Measurements from ENCODE around the gene BPIFB2. TPM values are rescaled to one million over a fixed set of nuclear protein-coding genes. Genes with fewer than 3 reads are reported as not detected.

Gene BPIFB2
- total RNA-seq, 3 donors from 2014 or later: 0.98 to 1.0 TPM; not detected in 1

GRCh38 chr20:33016581-33017109 lies 9.1 kb downstream of the BPIFB2 start:
- Histone ChIP-seq H3K9me3 (no peaks in the 10 kb centered on the region), H3K27ac (no peak overlapping the region), H3K27me3 (peaks cover 0 to 18% of the 10 kb centered on the region in 2 donors), H3K36me3 (no peaks in the 10 kb centered on the region), H3K4me3 (no peak overlapping the region), H3K4me1 (no peaks in the 10 kb centered on the region)
- intact Hi-C loops (cut with DNase I; ENCODE audit: low total_unique reads): no loop called here
- no peak for TF ChIP-seq POLR2AphosphoS5 (IDR thresholded peaks at IDR 0.05)
- TF ChIP-seq CTCF (IDR thresholded peaks at IDR 0.05): no peak
- no peak for TF ChIP-seq POLR2A (IDR thresholded peaks at IDR 0.05)
- no peak for DNase-seq (ENCODE audit: low spot score in 2 of 2)

- no peaks in the 10 kb centered on the region for H3K9me3 ChIP-seq
- no peak overlapping the region for H3K27ac ChIP-seq
- H3K4me1 ChIP-seq: no peaks in the 10 kb centered on the region
- intact Hi-C loops (cut with DNase I; ENCODE audit: low total_unique reads): no loop called here
- peaks cover 0 to 18% of the 10 kb centered on the region in 2 donors for H3K27me3 ChIP-seq
- no peaks in the 10 kb centered on the region for H3K36me3 ChIP-seq
- DNase-seq (ENCODE audit: low spot score in 2 of 2): no peak
- H3K4me3 ChIP-seq: no peak overlapping the region
- TF ChIP-seq POLR2A (IDR thresholded peaks at IDR 0.05): no peak
- no peak for TF ChIP-seq POLR2AphosphoS5 (IDR thresholded peaks at IDR 0.05)
- TF ChIP-seq CTCF (IDR thresholded peaks at IDR 0.05): no peak
Observed at GRCh38 chr20:33017542-33017941, 10.0 kb downstream of the BPIFB2 start.

GRCh38 chr20:33018169-33018931 lies 10.8 kb downstream of the BPIFB2 start:
- H3K4me3 ChIP-seq: no peak overlapping the region
- no peak overlapping the region for H3K27ac ChIP-seq
- no peaks in the 10 kb centered on the region for H3K4me1 ChIP-seq
- H3K36me3 ChIP-seq: no peaks in the 10 kb centered on the region
- no peak for DNase-seq (ENCODE audit: low spot score in 2 of 2)
- peaks cover 0 to 18% of the 10 kb centered on the region in 2 donors for H3K27me3 ChIP-seq
- no peak for TF ChIP-seq CTCF (IDR thresholded peaks at IDR 0.05)
- no peak for TF ChIP-seq POLR2AphosphoS5 (IDR thresholded peaks at IDR 0.05)
- no peak for TF ChIP-seq POLR2A (IDR thresholded peaks at IDR 0.05)
- intact Hi-C loops (cut with DNase I; ENCODE audit: low total_unique reads): no loop called here
- H3K9me3 ChIP-seq: no peaks in the 10 kb centered on the region

- no peak overlapping the region for H3K4me3 ChIP-seq
- no peaks in the 10 kb centered on the region for H3K4me1 ChIP-seq
- H3K36me3 ChIP-seq: no peaks in the 10 kb centered on the region
- peaks cover 0 to 18% of the 10 kb centered on the region in 2 donors for H3K27me3 ChIP-seq
- intact Hi-C loops (cut with DNase I; ENCODE audit: low total_unique reads): no loop called here
- TF ChIP-seq POLR2AphosphoS5 (IDR thresholded peaks at IDR 0.05) (no peak), CTCF (IDR thresholded peaks at IDR 0.05) (no peak)
- H3K9me3 ChIP-seq: no peaks in the 10 kb centered on the region
- no peak overlapping the region for H3K27ac ChIP-seq
- no peak for DNase-seq (ENCODE audit: low spot score in 2 of 2)
Observed at GRCh38 chr20:33019465-33020277, 12.2 kb downstream of the BPIFB2 start.
